Adrenal gland (tissue), 5 donors: Measurements from ENCODE around the gene STK17A.

Source experiments
- CTCF ChIP-seq, 6 experiments: fragments of 450-650 bp in 4 of 6; fragments of 200-600 bp in 2 of 6; sonication (generic) in 1 of 6; IDR thresholded peaks; 1 replicate in 5 of 6; 2 replicates in 1 of 6; pipeline versions ENCODE4 v1.5.1 to v1.8.0; 2016 to 2021; ENCODE audit warnings: antibody characterized with exemption in 6 of 6, mild to moderate bottlenecking in 2 of 6, moderate library complexity in 1 of 6
- POLR2A ChIP-seq, 2 donors: fragments of 450-650 bp; IDR thresholded peaks; one replicate each; pipeline ENCODE4 v1.6.1; 2017; ENCODE audit warnings: antibody characterized with exemption in 2 of 2, mild to moderate bottlenecking in 2 of 2, moderate library complexity in 1 of 2
- donor health status: DM: no; HTN: no; CAD: no.

- TF ChIP-seq CTCF (IDR thresholded peaks at IDR 0.05) (no peak), POLR2A (IDR thresholded peaks at IDR 0.05) (no peak)
Observed at GRCh38 chr7:43645699-43646226, 62.9 kb downstream of the STK17A start.
